CD14-positive monocyte (primary cell): Measurements from ENCODE around the gene FRMD4A. TPM values are rescaled to one million over a fixed set of nuclear protein-coding genes. Genes with fewer than 3 reads are reported as not detected.

Experiments
- DNase-seq, 3 donors: peaks; one replicate each; pipeline ENCODE4 v3.0.0-alpha.2; 2011 to 2022
- H2AFZ ChIP-seq: 2 replicates; pipeline ENCODE4 v1.6.0; 2012; ENCODE audit warnings: mild to moderate bottlenecking, low read depth, low read length, inconsistent platforms; ENCODE audit not compliant: insufficient read depth, poor library complexity, severe bottlenecking
- H3K27ac ChIP-seq, 2 donors: 1 replicate in 1 of 2; 2 replicates in 1 of 2; pipeline ENCODE4 v1.5.1; 2012 to 2013; ENCODE audit warnings: low read length in 2 of 2, control low read depth in 1 of 2, inconsistent platforms in 1 of 2, low read depth in 1 of 2, mild to moderate bottlenecking in 1 of 2
- H3K27me3 ChIP-seq, 2 donors: one replicate each; pipeline versions ENCODE4 v1.6.0 to v1.6.1; 2011 to 2013; ENCODE audit warnings: low read length in 2 of 2; ENCODE audit not compliant: control insufficient read depth in 2 of 2, insufficient read depth in 2 of 2
- H3K36me3 ChIP-seq, 2 donors: replicated peaks in 1 of 2; 1 replicate in 1 of 2; 2 replicates in 1 of 2; pipeline versions ENCODE4 v1.5.1 to v1.6.1; 2012 to 2013; ENCODE audit warnings: low read length in 2 of 2, control low read depth in 1 of 2, inconsistent platforms in 1 of 2, mild to moderate bottlenecking in 1 of 2; ENCODE audit not compliant: insufficient read depth in 2 of 2, control insufficient read depth in 1 of 2
- H3K4me1 ChIP-seq, 2 donors: 1 replicate in 1 of 2; 2 replicates in 1 of 2; pipeline versions ENCODE4 v1.5.1 to v1.6.1; 2012 to 2013; ENCODE audit warnings: low read length in 2 of 2, control low read depth in 1 of 2, inconsistent platforms in 1 of 2, mild to moderate bottlenecking in 1 of 2, moderate library complexity in 1 of 2; ENCODE audit not compliant: insufficient read depth in 2 of 2, control insufficient read depth in 1 of 2
- H3K4me2 ChIP-seq: replicated peaks from 2 replicates; pipeline ENCODE3; 2012; ENCODE audit warnings: low read length, moderate library complexity, mild to moderate bottlenecking; ENCODE audit not compliant: poor library complexity, severe bottlenecking; ENCODE audit errors: extremely low read depth
- H3K4me3 ChIP-seq, 3 experiments: fragments of 200-600 bp in 1 of 3; sonication (generic) in 1 of 3; replicated peaks in 1 of 3; 1 replicate in 2 of 3; 2 replicates in 1 of 3; pipeline ENCODE4 v1.5.1; 2011 to 2013; ENCODE audit warnings: low read length in 3 of 3, mild to moderate bottlenecking in 3 of 3, control low read depth in 2 of 3, low read depth in 2 of 3, inconsistent platforms in 1 of 3, moderate library complexity in 1 of 3
- H3K79me2 ChIP-seq: 2 replicates; pipeline ENCODE4 v1.6.0; 2012; ENCODE audit warnings: mild to moderate bottlenecking, control low read depth, inconsistent platforms, low read length, moderate library complexity; ENCODE audit not compliant: insufficient read depth
- H3K9ac ChIP-seq: 2 replicates; pipeline ENCODE4 v1.6.0; 2017; ENCODE audit warnings: low read length, mild to moderate bottlenecking; ENCODE audit not compliant: insufficient read depth, poor library complexity, severe bottlenecking
- H3K9me3 ChIP-seq, 2 donors: replicated peaks in 1 of 2; 1 replicate in 1 of 2; 2 replicates in 1 of 2; pipeline versions ENCODE4 v1.5.1 to v1.6.1; 2012 to 2013; ENCODE audit warnings: low read length in 2 of 2, control low read depth in 1 of 2; ENCODE audit not compliant: control insufficient read depth in 1 of 2, insufficient read depth in 1 of 2
- H4K20me1 ChIP-seq: 2 replicates; pipeline ENCODE4 v1.6.0; 2012; ENCODE audit warnings: mild to moderate bottlenecking, low read length, control low read depth, moderate library complexity; ENCODE audit not compliant: insufficient read depth
- H3K27ac Mint-ChIP-seq, 7 donors: one replicate each; pipeline ENCODE4 v1.8.0; 2020; ENCODE audit warnings: mild to moderate bottlenecking in 7 of 7, mixed read lengths in 7 of 7, moderate library complexity in 6 of 7, inconsistent platforms in 2 of 7
- H3K27me3 Mint-ChIP-seq, 3 donors: one replicate each; pipeline ENCODE4 v1.8.0; 2021 to 2022; ENCODE audit warnings: low read depth in 3 of 3, mild to moderate bottlenecking in 3 of 3, mixed read lengths in 3 of 3, moderate library complexity in 3 of 3, inconsistent platforms in 1 of 3
- H3K36me3 Mint-ChIP-seq, 2 donors: one replicate each; pipeline ENCODE4 v1.8.0; 2020; ENCODE audit warnings: mixed read lengths in 2 of 2, inconsistent platforms in 1 of 2, mild to moderate bottlenecking in 1 of 2
- H3K4me1 Mint-ChIP-seq: one replicate; pipeline ENCODE4 v1.8.0; 2020; ENCODE audit warnings: mild to moderate bottlenecking, mixed read lengths
- H3K4me3 Mint-ChIP-seq, 2 donors: one replicate each; pipeline ENCODE4 v1.8.0; 2020; ENCODE audit warnings: mild to moderate bottlenecking in 2 of 2, mixed read lengths in 2 of 2, moderate library complexity in 1 of 2
- H3K9me3 Mint-ChIP-seq, 7 donors: one replicate each; pipeline ENCODE4 v1.8.0; 2020 to 2022; ENCODE audit warnings: mixed read lengths in 7 of 7, mild to moderate bottlenecking in 6 of 7, moderate library complexity in 6 of 7, inconsistent platforms in 2 of 7
- CTCF ChIP-seq: fragments of 200-600 bp; IDR thresholded peaks from one replicate; pipeline ENCODE4 v1.8.0; 2022; ENCODE audit warnings: antibody characterized with exemption, mild to moderate bottlenecking
- WGBS: methylation state at CpG from one replicate; pipeline ENCODE4 v1.1.5; 2013; ENCODE audit warnings: missing lambda C conversion rate; ENCODE audit not compliant: insufficient coverage; 5-methylcytosine and 5-hydroxymethylcytosine counted together
- intact Hi-C, 2 donors: fragments of 100-400 bp; cut with micrococcal nuclease; formaldehyde crosslinking; loops; one replicate each; pipeline versions ENCODE4 v1.15.0 to v1.15.1; 2023
- polyA plus RNA-seq, 3 donors: library from polyadenylated mRNA; depleted of rRNA in 1 of 3; unstranded in 2 of 3; stranded (reverse) in 1 of 3; fragments of 300-500 nt in 2 of 3; fragments of >200 nt in 1 of 3; fragmentation: Illumina TruSeq in 2 of 3; gene quantifications; 1 replicate in 2 of 3; 2 replicates in 1 of 3; pipeline ENCODE4 v1.2.3, GENCODE V29; 2012 to 2021

Gene FRMD4A
- polyA plus RNA-seq, 3 donors, result 0.12 TPM; not detected in 2

GRCh38 chr10:13724484-13724883 lies 606.2 kb downstream of the FRMD4A start:
- Mint-ChIP-seq H3K9me3 (peaks cover 0 to 4% (median 2%) of the 10 kb centered on the region in 7 donors), H3K4me1 (no peaks in the 10 kb centered on the region), H3K36me3 (no peaks in the 10 kb centered on the region), H3K4me3 (no peak overlapping the region), H3K27ac (no peak overlapping the region), H3K27me3 (peaks cover 0 to 5% (median 0%) of the 10 kb centered on the region in 3 donors)
- no peak for TF ChIP-seq CTCF
- no peak for DNase-seq
- H2AFZ ChIP-seq, result no peak overlapping the region
- H3K9ac ChIP-seq, result no peak overlapping the region
- WGBS, result 100% methylated on average over 2 of the region's 10 CpGs
- H3K27ac ChIP-seq, result no peak overlapping the region
- no peaks in the 10 kb centered on the region for H3K9me3 ChIP-seq
- intact Hi-C loops, result no loop called here
- no peaks in the 10 kb centered on the region for H3K79me2 ChIP-seq
- no peaks in the 10 kb centered on the region for H3K36me3 ChIP-seq
- H3K4me3 ChIP-seq, result no peak overlapping the region
- no peaks in the 10 kb centered on the region for H4K20me1 ChIP-seq
- no peaks in the 10 kb centered on the region for H3K27me3 ChIP-seq
- H3K4me2 ChIP-seq, result no peak overlapping the region
- no peaks in the 10 kb centered on the region for H3K4me1 ChIP-seq

- peaks cover 12% of the 10 kb centered on the region in 2 donors for H3K4me1 ChIP-seq
Measured at GRCh38 chr10:13722747-13723653, 607.7 kb downstream of the FRMD4A start.

More at GRCh38 chr10:13722747-13723653, 607.7 kb downstream of the FRMD4A start:
- no peaks in the 10 kb centered on the region for H3K27me3 ChIP-seq
- Mint-ChIP-seq H3K4me1 (peaks cover 13% of the 10 kb centered on the region), H3K27me3 (peaks cover 0 to 1% (median 0%) of the 10 kb centered on the region in 3 donors), H3K27ac (no peak overlapping the region), H3K36me3 (no peaks in the 10 kb centered on the region), H3K9me3 (peaks cover 0 to 4% (median 2%) of the 10 kb centered on the region in 7 donors), H3K4me3 (no peak overlapping the region)
- no peaks in the 10 kb centered on the region for H3K9me3 ChIP-seq
- intact Hi-C loops, result no loop called here
- no peak overlapping the region for H3K4me2 ChIP-seq
- H4K20me1 ChIP-seq, result no peaks in the 10 kb centered on the region
- DNase-seq, result no peak
- H3K79me2 ChIP-seq, result no peaks in the 10 kb centered on the region
- H2AFZ ChIP-seq, result no peak overlapping the region
- H3K4me3 ChIP-seq, result no peak overlapping the region
- TF ChIP-seq CTCF, result no peak
- H3K27ac ChIP-seq, result no peak overlapping the region
- WGBS, result 100% methylated on average over 2 of the region's 4 CpGs
- H3K9ac ChIP-seq, result no peak overlapping the region
- no peaks in the 10 kb centered on the region for H3K36me3 ChIP-seq
